ENCODE data around the gene IP6K1.
"Not testable (repeated sequence)": the region's sequence is repeated elsewhere in the genome, so short reads cannot be mapped to it uniquely, and the experiment has no call there.

Gene IP6K1

GRCh38 chr3:49793486-49794085, 7.2 kb upstream of the IP6K1 start:
- no peak for DNase-seq

- DNase-seq: no peak
These were observed 6.2 kb upstream of the IP6K1 start for GRCh38 chr3:49792371-49793150.

GRCh38 chr3:49791571-49791970, 5.2 kb upstream of the IP6K1 start:
- DNase-seq: no peak

GRCh38 chr3:49790626-49791411, 4.5 kb upstream of the IP6K1 start:
- DNase-seq: no peak

- DNase-seq: no peak
These were observed 1.7 kb upstream of the IP6K1 start for GRCh38 chr3:49788056-49788455.

GRCh38 chr3:49787536-49787935, 1.2 kb upstream of the IP6K1 start:
- DNase-seq: no peak

GRCh38 chr3:49787182-49787464, 781 bp upstream of the IP6K1 start:
- no peak for DNase-seq

GRCh38 chr3:49785565-49786356, 581 bp downstream of the IP6K1 start:
- peak; percentile 18 for DNase-seq

GRCh38 chr3:49782277-49782676, 4.1 kb downstream of the IP6K1 start:
- DNase-seq: not testable (repeated sequence)

GRCh38 chr3:49781415-49782199, 4.7 kb downstream of the IP6K1 start:
- no peak for DNase-seq

- not testable (repeated sequence) for DNase-seq
These were observed 5.4 kb downstream of the IP6K1 start for GRCh38 chr3:49780975-49781365.

GRCh38 chr3:49780080-49780974, 6.0 kb downstream of the IP6K1 start:
- no peak for DNase-seq

GRCh38 chr3:49779358-49780079, 6.8 kb downstream of the IP6K1 start:
- DNase-seq: no peak

- DNase-seq: not testable (repeated sequence)
These were observed 10.2 kb downstream of the IP6K1 start for GRCh38 chr3:49776101-49776500.

- no peak for DNase-seq
These were observed 10.8 kb downstream of the IP6K1 start for GRCh38 chr3:49775538-49775937.

- DNase-seq: no peak
These were observed 13.6 kb downstream of the IP6K1 start for GRCh38 chr3:49772703-49773102.

- no peak for DNase-seq
These were observed 14.9 kb downstream of the IP6K1 start for GRCh38 chr3:49771340-49771938.

GRCh38 chr3:49769926-49770325, 16.4 kb downstream of the IP6K1 start:
- DNase-seq: no peak

GRCh38 chr3:49769286-49769915, 16.9 kb downstream of the IP6K1 start:
- DNase-seq: no peak

- DNase-seq: no peak
These were observed 22.4 kb downstream of the IP6K1 start for GRCh38 chr3:49763981-49764380.
